HG03460 (cell line): ENCODE measurements around the gene LRP1B.
"Not testable (repeated sequence)": the region's sequence is repeated elsewhere in the genome, so short reads cannot be mapped to it uniquely, and the experiment has no call there.

Experiments
- ATAC-seq: cut with Tn5 transposase; IDR thresholded peaks from one replicate; pipeline ENCODE4 v1.9.1; 2021; ENCODE audit not compliant: unreplicated experiment

The LRP1B gene

DNA sequence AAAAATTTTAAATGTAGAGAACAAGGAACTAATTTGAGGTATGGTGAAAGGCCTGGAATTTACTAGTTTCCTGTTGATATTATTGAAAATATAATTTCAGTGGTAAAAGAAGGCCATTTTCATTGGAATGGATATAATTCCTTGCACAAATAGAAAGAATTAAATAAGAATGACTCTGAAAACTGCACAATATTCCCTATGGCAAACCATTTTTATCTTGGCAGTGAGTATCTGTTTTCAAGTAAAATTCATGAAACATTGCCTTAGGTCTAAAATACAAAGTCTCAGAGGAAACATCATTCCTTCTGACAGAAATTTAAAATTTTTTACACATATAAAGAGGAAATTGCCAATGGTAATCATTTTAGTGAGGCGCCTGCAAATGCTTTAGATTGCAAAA, 1468.3 kb downstream of the LRP1B start:
- ATAC-seq = no peak

DNA sequence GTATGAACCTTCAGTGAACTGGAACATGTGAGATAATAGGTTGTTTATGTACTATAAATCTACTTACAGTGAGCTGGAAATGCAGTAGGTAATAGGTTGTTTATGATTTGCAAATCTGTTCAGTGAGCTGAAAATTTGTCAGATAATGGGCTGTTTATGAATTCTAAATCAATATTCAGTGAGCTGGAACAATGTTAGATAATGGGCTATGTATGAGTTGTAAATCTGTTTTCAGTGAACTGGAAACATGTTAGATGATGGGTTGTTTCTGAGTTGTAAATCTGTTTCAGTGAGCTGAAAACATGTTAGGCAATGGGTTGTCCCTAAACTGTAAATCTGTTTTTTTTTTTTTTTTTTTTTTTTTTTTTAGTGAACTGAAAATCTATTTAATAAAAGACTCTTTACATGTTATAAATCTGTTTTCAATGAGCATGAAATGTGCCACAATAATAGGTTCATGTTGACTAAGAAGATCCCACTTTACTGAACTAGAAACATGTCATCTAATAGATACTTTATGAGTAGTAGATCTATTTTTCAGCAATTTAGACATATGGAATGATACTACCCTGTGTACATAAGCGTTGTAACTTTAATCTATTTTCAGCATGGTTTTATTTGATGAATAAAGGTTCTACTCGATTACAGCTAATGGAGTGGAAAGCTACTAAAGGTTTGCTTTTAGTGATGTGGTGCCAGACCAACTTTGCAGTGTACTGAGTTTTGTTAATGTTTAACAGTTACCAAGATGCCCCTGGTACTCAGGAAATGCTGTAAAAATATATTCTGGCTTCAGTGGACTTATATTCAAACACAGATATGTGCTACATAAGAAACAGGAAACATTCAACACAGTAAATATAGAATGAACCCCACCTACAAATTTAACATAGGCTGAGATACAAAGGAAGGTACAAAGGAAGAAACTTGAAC, 1471.8 kb downstream of the LRP1B start:
- no peak for ATAC-seq

DNA sequence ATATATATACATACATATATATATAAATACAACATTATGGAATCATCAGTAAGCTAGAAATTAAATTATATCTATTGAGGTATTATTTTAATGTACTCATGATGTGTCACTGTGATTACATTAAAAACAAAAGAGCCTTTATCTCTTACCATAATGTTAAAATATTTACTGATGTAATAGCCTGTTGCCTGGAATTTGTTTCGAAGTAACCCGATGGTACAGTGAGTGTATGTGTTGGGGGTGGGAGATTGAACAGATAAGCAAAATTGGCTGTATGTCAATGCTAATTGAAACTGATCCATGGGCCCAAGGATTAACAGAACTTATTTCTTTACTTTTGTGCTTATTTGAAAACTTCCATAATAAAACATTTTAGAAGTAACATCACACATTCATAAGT, 1473.2 kb downstream of the LRP1B start:
- no peak for ATAC-seq

DNA sequence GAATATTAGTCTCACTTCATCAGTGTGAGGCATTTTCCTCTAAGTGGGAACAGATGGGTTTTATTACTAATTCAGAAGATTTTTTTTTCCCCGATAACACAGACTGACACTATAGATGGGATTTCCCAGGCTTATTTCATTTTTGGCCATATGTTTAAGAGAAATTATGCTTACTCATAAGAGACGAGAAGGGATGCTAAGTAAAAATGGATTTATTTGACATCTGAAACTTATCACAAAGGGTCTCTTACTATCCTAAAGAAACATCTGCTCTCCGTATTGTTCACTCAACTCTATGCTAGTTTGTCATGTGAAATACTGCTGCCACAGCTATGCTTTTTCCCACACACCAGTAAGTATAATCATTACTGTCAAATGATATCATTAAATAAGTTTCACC, 1476.3 kb downstream of the LRP1B start:
- no peak for ATAC-seq

DNA sequence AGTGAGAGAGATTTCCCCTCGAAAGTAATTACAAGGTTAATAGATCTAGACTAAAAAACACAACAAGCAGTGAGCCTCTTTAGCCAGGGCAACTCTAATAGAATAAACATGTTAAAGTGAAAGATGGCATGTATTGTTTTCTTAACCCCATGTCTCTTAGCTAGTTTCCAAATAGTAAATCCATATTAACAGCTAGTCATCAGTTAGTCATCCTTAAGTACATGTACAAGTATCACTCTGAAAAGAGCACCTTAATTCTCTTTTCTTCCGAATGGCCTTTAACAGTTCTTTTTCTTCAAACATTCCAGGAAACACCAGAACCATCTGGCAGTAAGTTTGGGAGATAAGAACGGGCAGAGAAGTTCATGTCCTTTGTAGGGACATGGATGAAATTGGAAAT, 1480.0 kb downstream of the LRP1B start:
- no peak for ATAC-seq

DNA sequence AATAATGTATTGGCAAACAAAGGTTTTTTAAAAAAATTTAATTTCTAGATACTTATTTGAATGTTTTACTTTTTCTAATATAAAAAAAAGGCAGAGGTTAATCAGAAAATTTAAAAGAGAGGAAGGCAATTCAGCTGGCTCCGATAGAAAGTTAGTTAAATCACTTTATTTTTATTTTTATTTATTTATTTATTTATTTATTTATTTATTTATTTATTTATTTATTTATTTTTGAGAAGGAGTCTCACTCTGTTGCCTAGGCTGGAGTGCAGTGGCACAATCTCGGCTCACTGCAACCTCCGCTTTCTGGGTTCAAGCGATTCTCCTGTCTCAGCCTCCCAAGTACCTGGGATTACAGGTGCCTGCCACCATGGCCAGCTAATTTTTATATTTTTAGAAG, 1480.7 kb downstream of the LRP1B start:
- not testable (repeated sequence) for ATAC-seq

DNA sequence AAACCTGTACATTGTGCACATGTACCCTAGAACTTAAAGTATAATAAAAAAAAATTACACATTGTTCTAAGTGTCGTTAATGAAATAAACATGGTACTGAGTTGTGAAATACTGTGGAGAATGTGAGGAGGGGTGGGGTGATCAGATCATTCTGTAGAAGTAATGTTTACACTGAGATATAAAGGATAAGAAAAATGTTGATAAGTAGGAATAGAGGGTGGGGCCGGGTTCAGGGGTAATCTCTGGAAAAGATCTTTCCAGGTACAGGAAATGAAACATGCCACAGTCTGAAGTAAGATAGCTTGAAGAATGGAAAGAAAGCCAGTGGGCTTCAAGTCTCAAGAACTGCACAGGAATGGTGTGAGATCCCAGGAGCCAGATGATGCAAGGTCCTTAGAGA, 1482.4 kb downstream of the LRP1B start:
- no peak for ATAC-seq

DNA sequence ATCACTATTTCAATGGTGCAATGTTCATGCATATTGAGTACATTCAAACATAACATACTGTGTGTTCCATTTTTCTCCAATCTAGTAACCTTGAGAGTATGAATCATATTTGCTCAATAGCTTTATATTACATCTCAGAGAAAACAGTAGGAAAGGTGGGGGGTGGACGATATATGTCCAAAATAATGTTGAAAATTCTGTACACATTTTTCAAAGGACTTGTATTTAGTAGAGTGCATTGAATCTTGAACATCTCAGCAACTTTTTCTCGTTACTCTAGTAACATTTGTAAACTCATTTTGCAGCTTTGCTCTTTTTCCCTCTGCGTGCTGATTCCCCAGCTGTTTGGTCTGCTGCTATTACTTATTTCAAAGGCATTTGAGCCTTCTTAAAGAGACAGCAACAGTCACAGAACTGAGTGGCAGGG, 1487.0 kb downstream of the LRP1B start:
- ATAC-seq = no peak

DNA sequence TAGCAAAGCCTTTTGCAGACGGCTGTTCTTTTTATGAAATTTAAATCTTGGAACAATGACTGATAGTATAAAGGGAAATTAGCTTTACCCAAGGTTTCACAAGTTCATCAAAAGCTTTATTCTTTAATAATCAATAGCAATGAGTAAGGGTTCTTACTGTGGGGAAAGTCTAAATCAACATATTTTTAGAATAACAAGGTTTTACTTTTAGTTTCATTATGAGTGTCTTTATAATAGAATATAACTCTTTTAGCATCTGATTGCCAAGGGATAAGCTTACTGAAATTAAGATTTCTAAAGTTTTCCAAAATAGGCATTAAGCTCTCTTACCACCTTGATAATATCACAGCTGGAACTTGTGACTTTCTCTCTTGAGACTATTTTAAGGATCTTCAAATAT, 1489.7 kb downstream of the LRP1B start:
- no peak for ATAC-seq

DNA sequence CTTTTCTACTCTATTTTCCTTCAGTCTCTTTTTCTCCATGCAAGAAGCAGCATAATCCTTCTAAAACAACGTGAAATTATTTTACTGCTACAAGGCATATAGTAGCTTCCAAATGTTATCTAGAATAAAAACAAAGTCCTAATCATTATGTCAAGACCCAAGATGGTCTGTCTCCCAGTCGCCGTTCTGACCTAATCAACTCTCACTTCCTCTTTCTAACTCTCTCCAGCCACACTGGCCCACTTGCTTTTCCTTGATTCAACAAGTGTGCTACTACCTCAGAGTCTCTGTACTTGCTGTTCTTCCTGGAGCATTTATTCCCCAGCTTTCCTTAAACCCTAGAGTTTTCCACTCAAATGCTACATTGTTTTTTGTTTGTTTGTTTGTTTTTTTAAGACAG, 1491.2 kb downstream of the LRP1B start:
- ATAC-seq = peak; percentile 79

DNA sequence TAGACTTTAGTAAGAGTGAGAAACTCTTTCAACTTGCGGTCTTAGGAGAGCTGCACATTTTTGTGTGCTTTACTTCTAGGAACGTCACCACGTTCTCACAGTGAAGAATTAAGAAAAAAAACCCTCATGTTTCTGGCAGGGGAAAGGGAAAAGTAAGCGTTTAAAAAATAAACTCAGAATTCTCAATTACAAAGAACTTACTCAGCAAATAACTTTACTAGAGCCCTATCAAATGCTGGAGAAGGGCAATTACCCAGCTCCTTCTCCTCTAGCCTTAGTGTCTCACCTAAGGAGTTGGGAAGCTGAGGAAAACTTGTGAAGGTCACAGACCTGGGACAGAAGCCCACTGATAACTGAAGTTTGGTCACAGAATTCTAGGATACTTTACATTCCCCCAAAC, 1500.3 kb downstream of the LRP1B start:
- no peak for ATAC-seq

DNA sequence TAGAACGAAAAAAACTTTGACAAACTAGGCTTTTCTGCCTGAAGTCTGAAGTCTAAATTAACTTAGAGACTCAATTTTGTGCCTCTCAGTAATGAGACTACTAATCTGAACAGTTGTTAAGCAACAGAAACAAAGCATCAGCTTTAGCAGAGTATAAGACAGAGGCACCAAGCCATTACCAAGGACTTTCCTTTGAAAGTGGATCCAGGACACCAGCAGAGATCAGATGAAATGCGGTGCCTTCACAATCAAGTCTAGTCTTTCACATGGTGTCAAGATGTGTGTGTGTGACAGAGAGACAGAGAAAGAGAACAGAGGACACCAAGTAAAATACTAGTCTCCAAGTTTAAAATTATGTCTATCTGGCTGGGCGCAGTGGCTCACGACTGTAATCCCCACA, 1502.9 kb downstream of the LRP1B start:
- ATAC-seq = no peak

DNA sequence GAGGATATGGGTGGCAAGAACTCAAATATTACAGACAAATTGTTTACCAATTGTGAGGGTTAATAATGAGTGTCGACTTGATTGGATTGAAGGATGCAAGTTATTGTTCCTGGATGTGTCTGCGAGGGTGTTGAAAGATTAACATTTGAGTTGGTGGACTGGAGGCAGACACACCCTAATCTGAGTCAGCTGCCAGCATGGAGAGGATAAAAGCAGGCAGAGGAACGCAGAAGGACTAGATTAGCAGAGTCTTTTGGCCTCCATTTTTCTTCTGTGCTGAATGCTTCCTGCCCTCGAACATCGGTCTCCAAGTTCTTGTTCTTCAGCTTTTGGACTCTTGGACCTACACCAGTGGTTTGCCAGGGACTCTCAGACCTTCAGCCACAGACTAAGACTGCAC, 1503.7 kb downstream of the LRP1B start:
- no peak for ATAC-seq

DNA sequence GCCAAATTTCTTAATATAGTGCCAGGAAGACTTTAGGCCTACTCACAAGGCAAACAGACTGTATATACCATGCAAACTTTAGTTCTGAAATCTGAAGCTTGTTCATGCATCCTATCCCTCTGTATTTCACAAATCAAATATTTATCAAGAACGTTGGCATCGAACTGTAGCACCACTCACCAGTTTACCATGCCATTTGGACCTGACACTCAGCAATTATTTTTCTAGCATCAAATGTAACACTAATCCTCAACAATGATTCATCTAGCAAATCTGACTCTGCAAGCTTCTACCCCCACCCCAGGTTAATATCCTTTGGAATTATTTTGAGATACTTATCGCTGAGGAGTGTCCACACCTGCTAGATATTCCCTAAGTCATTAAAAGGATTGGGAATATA, 1506.6 kb downstream of the LRP1B start:
- ATAC-seq = no peak

DNA sequence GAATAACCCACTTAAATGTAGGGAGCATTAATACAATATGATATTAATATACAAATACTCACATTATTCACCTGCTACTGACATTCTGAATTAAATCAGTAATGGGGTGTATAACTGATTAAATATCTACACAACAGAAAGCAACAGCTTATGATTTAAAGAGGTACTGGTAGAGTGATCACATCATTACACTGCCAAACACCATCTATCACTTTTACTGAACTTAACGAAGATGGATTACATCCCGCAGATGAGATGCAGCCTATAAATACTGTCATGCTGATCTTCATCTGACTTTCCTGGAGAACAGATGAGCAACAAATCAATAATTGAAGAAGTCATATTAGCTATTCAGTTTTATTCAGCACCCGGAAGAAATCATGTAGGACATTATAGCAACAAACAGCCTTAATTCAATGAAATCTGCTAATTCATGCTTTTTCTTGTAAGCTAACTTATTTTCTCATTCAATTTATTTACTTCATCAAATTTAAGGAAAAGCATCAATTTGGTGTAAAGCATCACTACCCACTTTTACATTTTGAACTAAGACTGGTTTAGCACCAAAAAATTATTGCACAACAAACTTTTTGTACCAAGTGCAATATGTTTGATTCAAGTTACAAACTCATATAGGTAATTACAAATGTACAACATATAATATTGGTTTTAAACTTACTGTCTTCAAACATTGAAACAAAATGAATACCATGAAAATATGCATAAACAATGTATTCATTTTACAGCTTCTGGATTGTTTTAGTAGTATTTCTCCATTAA, 1509.0 kb downstream of the LRP1B start:
- no peak for ATAC-seq

DNA sequence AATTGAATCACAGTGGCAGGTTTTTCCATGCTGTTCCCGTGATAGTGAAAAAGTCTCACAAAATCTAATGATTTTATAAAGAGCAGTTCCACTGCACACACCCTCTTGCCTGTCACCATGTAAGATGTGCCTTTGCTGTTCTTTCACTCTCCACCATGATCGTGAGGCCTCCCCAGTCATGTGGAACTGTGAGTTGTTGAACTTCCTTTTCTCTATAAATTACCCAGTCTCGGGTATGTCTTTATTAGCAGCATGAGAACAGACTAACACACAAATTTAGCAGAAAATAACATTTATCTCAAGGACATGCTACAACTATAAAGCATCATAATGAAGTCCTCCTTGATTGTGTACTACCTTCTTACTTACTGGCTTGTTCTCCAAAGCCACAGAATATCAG, 1526.0 kb downstream of the LRP1B start:
- no peak for ATAC-seq

DNA sequence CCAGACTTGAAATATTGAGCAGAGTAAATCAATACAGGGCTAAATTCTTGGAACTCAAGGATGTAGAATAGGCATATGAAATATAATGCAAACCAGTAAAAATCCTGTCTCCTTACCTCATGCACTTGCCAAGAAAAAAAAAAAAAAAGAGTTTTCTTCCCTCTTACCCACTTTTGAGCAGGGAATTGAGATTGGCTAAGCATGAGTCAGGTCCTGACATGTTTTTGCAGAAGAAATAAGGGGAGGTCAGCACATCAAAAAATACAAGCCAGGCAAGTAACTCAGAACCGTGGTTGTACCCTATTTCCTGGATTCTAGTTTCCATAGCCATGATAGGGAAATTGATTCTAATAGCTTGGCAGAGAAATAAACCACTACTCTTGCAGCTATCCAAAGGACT, 1526.7 kb downstream of the LRP1B start:
- ATAC-seq = no peak

DNA sequence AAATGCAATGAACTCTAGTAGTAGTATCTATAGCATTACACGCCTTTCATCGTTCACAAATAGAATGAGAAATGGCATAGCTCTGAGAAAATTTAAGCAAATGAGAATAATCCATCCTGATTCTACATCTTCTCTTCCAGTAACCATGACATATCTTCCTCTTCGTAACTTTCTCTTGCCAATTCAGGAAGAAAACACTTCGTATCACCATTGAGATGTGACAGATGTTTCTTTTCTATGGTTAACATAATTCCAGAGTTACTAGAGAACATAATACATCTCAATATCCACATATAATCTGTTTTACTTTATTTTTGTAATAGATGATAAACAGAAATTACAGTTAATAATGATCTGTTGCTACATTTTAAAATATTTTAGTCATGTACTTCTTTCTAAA, 1527.4 kb downstream of the LRP1B start:
- ATAC-seq = no peak

DNA sequence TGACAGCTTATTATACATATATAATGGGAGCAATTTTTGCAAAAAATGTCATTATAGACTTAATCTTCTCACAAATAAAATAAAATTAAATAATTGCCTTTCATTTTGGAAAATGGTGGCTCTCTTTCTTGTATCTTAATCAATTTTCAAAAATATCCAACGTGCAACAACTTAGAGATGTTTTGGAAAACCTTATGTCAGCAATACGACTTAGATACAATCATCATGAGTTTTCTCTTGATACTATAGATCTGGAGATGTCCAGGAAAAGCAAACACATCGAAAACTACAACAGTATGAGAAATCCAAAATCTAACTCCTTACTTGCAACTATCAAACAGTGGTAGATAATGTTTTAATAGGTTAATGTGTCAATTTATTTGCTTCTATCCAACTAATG, 1529.0 kb downstream of the LRP1B start:
- ATAC-seq = no peak

DNA sequence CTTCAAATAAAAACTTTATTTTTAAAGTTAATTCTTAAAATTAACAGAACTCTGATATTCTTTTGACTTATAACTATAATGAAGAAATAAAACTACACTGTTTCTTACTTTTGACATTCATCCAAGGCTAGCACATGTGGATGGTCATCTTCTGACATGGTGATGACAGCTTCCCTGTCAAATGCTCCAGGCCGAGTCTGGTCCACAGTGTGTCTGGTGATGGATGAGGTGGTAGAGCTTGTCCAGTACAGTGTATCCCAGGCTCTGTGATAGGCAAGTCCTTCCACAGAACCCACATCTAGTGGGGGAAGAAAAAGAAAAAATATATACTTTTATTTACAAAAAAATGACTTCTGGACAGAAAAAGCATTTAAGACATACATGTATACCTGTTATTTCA, 1529.5 kb downstream of the LRP1B start:
- ATAC-seq = no peak

DNA sequence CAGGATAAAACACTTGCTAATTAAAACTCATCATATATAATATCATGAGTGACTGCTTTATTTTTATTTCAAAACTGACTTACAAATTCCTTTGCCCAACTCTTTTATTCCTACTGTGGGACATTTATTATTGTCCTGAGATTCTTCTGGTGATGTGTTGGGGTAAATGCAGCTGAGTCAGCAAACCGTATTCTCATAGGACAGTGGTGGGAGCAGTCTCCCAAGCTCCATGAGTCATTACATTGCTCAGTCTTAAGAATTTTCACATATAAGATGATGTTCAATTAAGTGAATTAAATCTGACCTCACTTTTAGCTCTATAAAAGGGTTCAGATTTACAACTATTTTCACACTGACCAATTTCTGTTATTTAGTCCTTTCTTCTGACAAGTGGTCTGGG, 1530.7 kb downstream of the LRP1B start:
- ATAC-seq = no peak

DNA sequence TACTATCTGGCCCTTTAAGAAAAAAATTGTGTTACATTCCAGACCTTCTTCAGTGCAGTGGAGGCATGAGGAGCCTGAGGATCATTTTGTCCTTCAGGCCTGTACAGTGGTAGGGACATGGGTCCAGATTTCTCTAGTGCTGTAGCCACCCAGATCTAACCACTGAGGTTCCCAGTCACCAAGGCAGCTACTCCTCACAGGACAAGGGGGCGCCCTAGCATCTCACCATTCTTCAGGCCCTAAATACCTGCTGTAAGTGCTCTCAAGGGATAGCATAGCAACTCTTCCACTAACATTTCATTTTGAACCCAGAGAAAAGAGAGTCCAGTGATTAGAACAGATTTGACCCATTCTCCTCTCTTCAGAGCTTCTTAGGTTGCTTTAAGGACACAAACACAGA, 1533.0 kb downstream of the LRP1B start:
- ATAC-seq = no peak
